Left lung (tissue), 10 donors: ENCODE data around the gene ARHGAP9. TPM values are rescaled to one million over a fixed set of nuclear protein-coding genes. Genes with fewer than 3 reads are reported as not detected.
A peak's percentile ranks its signal among the peaks of the same experiment; 100 is the strongest.

ENCODE experiments used
- ATAC-seq: fragments of 200-7000 bp; cut with Tn5 transposase; one replicate; pipeline ENCODE4 v1.9.1; 2020; ENCODE audit warnings: moderate library complexity
- DNase-seq, 4 donors: peaks; one replicate each; pipeline ENCODE4 v3.0.0-alpha.2; 2013 to 2020
- H3K27ac ChIP-seq, 2 donors: fragments of 200-600 bp; sonication (generic) in 1 of 2; one replicate each; pipeline versions ENCODE4 v1.5.0 to v1.8.0; 2020 to 2021
- H3K27me3 ChIP-seq, 2 donors: fragments of 200-600 bp; sonication (generic) in 1 of 2; one replicate each; pipeline versions ENCODE4 v1.5.0 to v1.8.0; 2020 to 2021
- H3K36me3 ChIP-seq, 2 donors: fragments of 200-600 bp; sonication (generic) in 1 of 2; one replicate each; pipeline versions ENCODE4 v1.5.0 to v1.8.0; 2020 to 2021
- H3K4me1 ChIP-seq, 2 donors: fragments of 200-600 bp; one replicate each; pipeline ENCODE4 v1.8.0; 2021
- H3K4me3 ChIP-seq, 2 donors: fragments of 200-600 bp; sonication (generic) in 1 of 2; one replicate each; pipeline versions ENCODE4 v1.5.0 to v1.8.0; 2020 to 2021; ENCODE audit warnings: mild to moderate bottlenecking in 1 of 2
- H3K9me3 ChIP-seq, 2 donors: fragments of 200-600 bp; sonication (generic) in 1 of 2; one replicate each; pipeline versions ENCODE4 v1.5.0 to v1.8.0; 2020 to 2021
- CTCF ChIP-seq, 2 donors: fragments of 200-600 bp; sonication (generic) in 1 of 2; IDR thresholded peaks; one replicate each; pipeline versions ENCODE4 v1.5.0 to v1.8.0; 2021; ENCODE audit warnings: antibody characterized with exemption in 2 of 2
- intact Hi-C, 2 donors: fragments of 100-400 bp; cut with DNase I; formaldehyde crosslinking; loops; one replicate each; pipeline versions ENCODE4 v1.11.2 to v1.14.2; 2022
- polyA plus RNA-seq, 6 donors: library from polyadenylated mRNA; unstranded; fragments of 120-200 nt; gene quantifications; one replicate each; pipeline ENCODE4 v1.2.1, GENCODE V29; 2013; ENCODE audit not compliant: insufficient read length in 6 of 6
- total RNA-seq, 2 donors: library from RNA; stranded (reverse); fragmentation: NEBNext Ultra II Directional; extraction: Animal tissue kit (Norgen Biotek cat#: 25700); gene quantifications; one replicate each; pipeline ENCODE4 v1.2.1, GENCODE V29; 2021
- donor health status: DM: no; HTN: yes; CAD: no.
- donor health status: DM: no; HTN: no; CAD: no.

The ARHGAP9 gene
- total and polyA plus RNA-seq, 8 donors = 4.4 to 125 (median 5.6) TPM

GRCh38 chr12:57438400-57438799 is 41.3 kb downstream of the ARHGAP9 start:
- no peak overlapping the region for H3K27ac ChIP-seq
- H3K4me1 ChIP-seq = no peaks in the 10 kb centered on the region
- DNase-seq (no peak), ATAC-seq (no peak)
- H3K27me3 ChIP-seq = no peaks in the 10 kb centered on the region
- no peaks in the 10 kb centered on the region for H3K36me3 ChIP-seq
- H3K9me3 ChIP-seq = peaks cover 0 to 7% of the 10 kb centered on the region in 2 donors
- intact Hi-C loops = no loop called here
- no peak for TF ChIP-seq CTCF (IDR thresholded peaks at IDR 0.05)
- H3K4me3 ChIP-seq = no peak overlapping the region

DNA sequence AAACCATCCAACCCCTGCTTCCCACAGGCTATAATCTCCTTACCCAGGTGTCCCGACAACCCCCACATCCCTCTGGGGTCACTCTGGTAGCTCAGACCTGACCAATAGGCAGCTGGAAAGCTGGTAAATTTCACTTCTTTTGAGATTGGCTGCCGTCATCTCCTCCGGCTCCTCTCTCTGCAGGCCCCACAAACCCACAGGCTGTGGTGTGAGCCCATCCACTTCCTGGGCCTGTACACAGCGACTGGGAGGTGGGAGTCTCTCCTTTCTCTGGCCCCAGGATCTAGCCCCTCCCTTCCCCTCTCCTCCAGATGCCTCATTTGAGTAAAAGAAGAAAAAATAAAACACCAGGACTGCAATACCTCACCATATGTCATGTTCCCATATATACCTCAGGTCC is 44.4 kb downstream of the ARHGAP9 start:
- Histone ChIP-seq H3K36me3 (no peaks in the 10 kb centered on the region), H3K27ac (no peak overlapping the region), H3K4me1 (peaks cover 0 to under 1% of the 10 kb centered on the region in 2 donors), H3K4me3 (no peak overlapping the region), H3K27me3 (no peaks in the 10 kb centered on the region), H3K9me3 (no peaks in the 10 kb centered on the region)
- TF ChIP-seq CTCF (IDR thresholded peaks at IDR 0.05) = no peak
- intact Hi-C loops = no loop called here
- DNase-seq (no peak), ATAC-seq (no peak)

DNA sequence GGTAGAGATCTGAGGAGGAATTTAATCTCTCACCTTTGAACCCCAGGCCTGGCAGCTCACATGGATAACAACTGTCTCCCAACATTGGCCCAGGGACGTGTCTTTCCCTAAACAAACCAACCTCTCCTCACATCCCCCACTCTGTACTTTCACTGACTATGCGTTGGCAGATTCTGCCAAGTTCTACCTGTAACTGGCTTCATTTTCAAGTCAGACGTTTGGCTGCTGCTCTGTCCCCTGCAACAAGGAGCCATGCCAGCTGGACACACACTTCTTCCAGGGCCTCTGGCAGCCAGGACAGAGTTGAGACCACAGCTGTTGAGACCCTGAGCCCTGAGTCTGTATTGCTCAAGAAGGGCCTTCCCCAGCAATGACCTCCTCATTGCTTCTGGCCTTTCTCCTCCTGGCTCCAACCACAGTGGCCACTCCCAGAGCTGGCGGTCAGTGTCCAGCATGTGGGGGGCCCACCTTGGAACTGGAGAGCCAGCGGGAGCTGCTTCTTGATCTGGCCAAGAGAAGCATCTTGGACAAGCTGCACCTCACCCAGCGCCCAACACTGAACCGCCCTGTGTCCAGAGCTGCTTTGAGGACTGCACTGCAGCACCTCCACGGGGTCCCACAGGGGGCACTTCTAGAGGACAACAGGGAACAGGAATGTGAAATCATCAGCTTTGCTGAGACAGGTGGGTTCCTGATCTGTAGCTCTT is 45.0 kb downstream of the ARHGAP9 start, which contains the start of gene INHBC:
Gene INHBC, plus strand, starts transcription at position 268 of the 707 bp plus-strand sequence. Its CDS starts 103 bp downstream, at position 371.
- H3K27me3 ChIP-seq = no peaks in the 10 kb centered on the region
- H3K4me3 ChIP-seq = no peak within 1 kb of the TSS
- no peak for TF ChIP-seq CTCF (IDR thresholded peaks at IDR 0.05)
- no peak within 1 kb of the TSS for H3K27ac ChIP-seq
- H3K9me3 ChIP-seq = no peaks in the 10 kb centered on the region
- peaks cover 0 to 6% of the 10 kb centered on the region in 2 donors for H3K4me1 ChIP-seq
- intact Hi-C loops = no loop called here
- H3K36me3 ChIP-seq = no peaks in the 10 kb centered on the region
- ATAC-seq (no peak), DNase-seq (no peak)

- intact Hi-C loops = no loop called here
- Histone ChIP-seq H3K4me1 (peaks cover 0 to 19% of the 10 kb centered on the region in 2 donors), H3K9me3 (no peaks in the 10 kb centered on the region), H3K27me3 (no peaks in the 10 kb centered on the region), H3K36me3 (no peaks in the 10 kb centered on the region), H3K4me3 (no peak overlapping the region), H3K27ac (no peak overlapping the region)
- no peak for ATAC-seq
- no peak for TF ChIP-seq CTCF (IDR thresholded peaks at IDR 0.05)
- no peak for DNase-seq
These were observed 46.3 kb downstream of the ARHGAP9 start for GRCh38 chr12:57433370-57433769.

- no peak for ATAC-seq
- no peaks in the 10 kb centered on the region for H3K36me3 ChIP-seq
- H3K4me3 ChIP-seq = peak overlapping the region; percentile 61 to 65
- peaks cover 0 to 19% of the 10 kb centered on the region in 2 donors for H3K4me1 ChIP-seq
- intact Hi-C loops = no loop called here
- no peaks in the 10 kb centered on the region for H3K9me3 ChIP-seq
- H3K27me3 ChIP-seq = no peaks in the 10 kb centered on the region
- no peak for DNase-seq
- no peak for TF ChIP-seq CTCF (IDR thresholded peaks at IDR 0.05)
- H3K27ac ChIP-seq = peak overlapping the region; percentile 84 to 88
These were observed 47.9 kb downstream of the ARHGAP9 start for GRCh38 chr12:57431654-57432188.
